Loucy (cell line): Measurements from ENCODE around the gene TMEM87A.

Experiments used
- H2AFZ ChIP-seq: fragments of 200-600 bp; sonication (generic); 2 replicates; pipeline ENCODE4 v1.6.0; 2016; ENCODE audit warnings: antibody characterized with exemption, mild to moderate bottlenecking, low read length, moderate library complexity
- H3F3A ChIP-seq: fragments of 200-600 bp; 2 replicates; pipeline ENCODE4 v1.6.0; 2016; ENCODE audit warnings: antibody characterized with exemption, low read depth, mild to moderate bottlenecking
- H3K27me3 ChIP-seq: fragments of 200-600 bp; sonication (generic); 2 replicates; pipeline ENCODE4 v1.6.1; 2014; ENCODE audit warnings: low read length, mild to moderate bottlenecking; ENCODE audit not compliant: insufficient read depth, poor library complexity, severe bottlenecking
- H3K36me3 ChIP-seq: fragments of 200-600 bp; sonication (generic); 2 replicates; pipeline ENCODE4 v1.6.1; 2016; ENCODE audit warnings: low read length; ENCODE audit not compliant: insufficient read depth
- H3K4me1 ChIP-seq: fragments of 200-600 bp; sonication (generic); 2 replicates; pipeline ENCODE4 v1.5.1; 2014; ENCODE audit warnings: low read length, mild to moderate bottlenecking; ENCODE audit not compliant: insufficient read depth, poor library complexity, severe bottlenecking
- H3K4me2 ChIP-seq: fragments of 200-600 bp; sonication (generic); 2 replicates; pipeline ENCODE4 v1.6.0; 2014; ENCODE audit warnings: antibody characterized with exemption, low read length, low read depth, mild to moderate bottlenecking; ENCODE audit not compliant: poor library complexity, severe bottlenecking
- H3K4me3 ChIP-seq: fragments of 200-600 bp; sonication (generic); 2 replicates; pipeline ENCODE4 v1.5.1; 2014; ENCODE audit warnings: low read length, mild to moderate bottlenecking, mixed read lengths; ENCODE audit not compliant: poor library complexity, severe bottlenecking
- H3K79me2 ChIP-seq: fragments of 200-600 bp; sonication (generic); 2 replicates; pipeline ENCODE4 v1.6.1; 2014; ENCODE audit warnings: low read length; ENCODE audit not compliant: insufficient read depth
- H3K9ac ChIP-seq: fragments of 200-600 bp; sonication (generic); 2 replicates; pipeline ENCODE4 v1.6.0; 2014; ENCODE audit warnings: mild to moderate bottlenecking, low read depth, low read length, moderate library complexity; ENCODE audit not compliant: poor library complexity, severe bottlenecking
- H3K9me2 ChIP-seq: fragments of 200-600 bp; sonication (generic); replicated peaks from 2 replicates; pipeline ENCODE4 v1.6.1; 2016; ENCODE audit warnings: low read depth, low read length, mixed read lengths
- H3K9me3 ChIP-seq: fragments of 200-600 bp; sonication (generic); 2 replicates; pipeline ENCODE4 v1.6.1; 2014; ENCODE audit warnings: mild to moderate bottlenecking, antibody characterized with exemption, low read length, low read depth; ENCODE audit not compliant: insufficient read depth
- H4K20me1 ChIP-seq: fragments of 200-600 bp; sonication (generic); 2 replicates; pipeline ENCODE4 v1.6.0; 2014; ENCODE audit warnings: antibody characterized with exemption, low read length, mild to moderate bottlenecking; ENCODE audit not compliant: insufficient read depth, poor library complexity, severe bottlenecking
- CTCF ChIP-seq: fragments of 200-600 bp; sonication (generic); conservative IDR thresholded peaks from 2 replicates; pipeline ENCODE4 v1.5.1; 2014; ENCODE audit warnings: mild to moderate bottlenecking, antibody characterized with exemption, low read length
- EZH2phosphoT487 ChIP-seq: fragments of 200-600 bp; IDR thresholded peaks from 2 replicates; pipeline ENCODE4 v1.6.1; 2018; ENCODE audit warnings: antibody characterized with exemption, mild to moderate bottlenecking, moderate library complexity, borderline replicate concordance

The TMEM87A gene

DNA sequence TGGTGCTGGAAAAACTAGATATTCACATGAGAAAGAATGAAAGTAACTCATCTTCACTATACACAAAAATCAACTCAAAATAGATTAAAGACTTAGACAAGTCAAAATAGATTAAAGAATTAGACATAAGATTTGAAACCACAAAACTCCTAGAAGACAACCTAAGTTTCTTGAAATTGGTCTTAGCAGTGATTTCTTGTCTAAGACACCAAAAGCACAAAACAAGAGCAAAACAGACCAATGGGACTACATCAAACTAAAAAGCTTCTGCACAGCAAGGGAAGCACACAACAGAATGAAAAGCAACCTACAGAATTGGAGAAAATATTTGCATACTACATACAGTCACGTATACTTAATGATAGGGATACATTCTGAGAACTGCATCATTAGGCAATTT, 58.6 kb downstream of the TMEM87A start:
- no peaks in the 10 kb centered on the region for H3F3A ChIP-seq
- H3K4me2 ChIP-seq, result no peak overlapping the region
- H3K4me1 ChIP-seq, result no peaks in the 10 kb centered on the region
- peaks cover 69% of the 10 kb centered on the region for H3K36me3 ChIP-seq
- H3K9me3 ChIP-seq, result no peaks in the 10 kb centered on the region
- H2AFZ ChIP-seq, result no peak overlapping the region
- no peaks in the 10 kb centered on the region for H3K27me3 ChIP-seq
- H3K9ac ChIP-seq, result no peak overlapping the region
- no peak overlapping the region for H3K4me3 ChIP-seq
- H4K20me1 ChIP-seq, result no peaks in the 10 kb centered on the region
- H3K9me2 ChIP-seq, result no peaks in the 10 kb centered on the region
- no peaks in the 10 kb centered on the region for H3K79me2 ChIP-seq
- no peak for TF ChIP-seq EZH2phosphoT487
- TF ChIP-seq CTCF, result no peak

DNA sequence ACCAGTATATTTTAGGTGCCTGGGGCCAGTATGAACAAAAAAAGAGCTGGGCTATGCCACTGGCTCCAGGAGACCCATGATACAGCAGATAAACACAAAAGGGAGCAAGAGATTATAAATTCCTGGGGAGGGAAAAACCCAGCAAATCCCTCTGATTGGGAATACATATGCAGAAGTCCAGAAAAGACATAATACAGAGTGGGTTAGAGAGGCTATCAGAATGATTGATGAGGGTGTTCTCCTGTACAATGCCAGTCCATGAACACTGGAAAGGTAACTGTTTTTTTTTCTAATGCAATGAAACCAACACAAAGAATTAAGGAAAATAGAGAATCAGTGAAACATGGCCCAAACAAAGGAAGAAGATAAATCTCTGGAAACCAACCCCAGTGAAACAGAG, 59.7 kb downstream of the TMEM87A start:
- H3K36me3 ChIP-seq, result peaks cover 58% of the 10 kb centered on the region
- H3K4me2 ChIP-seq, result no peak overlapping the region
- no peaks in the 10 kb centered on the region for H3K79me2 ChIP-seq
- peaks cover under 1% of the 10 kb centered on the region for H3K4me1 ChIP-seq
- no peaks in the 10 kb centered on the region for H3K9me3 ChIP-seq
- no peak overlapping the region for H2AFZ ChIP-seq
- H3K27me3 ChIP-seq, result no peaks in the 10 kb centered on the region
- no peaks in the 10 kb centered on the region for H4K20me1 ChIP-seq
- no peak for TF ChIP-seq CTCF
- TF ChIP-seq EZH2phosphoT487, result no peak
- H3K4me3 ChIP-seq, result no peak overlapping the region
- no peak overlapping the region for H3K9ac ChIP-seq
- no peaks in the 10 kb centered on the region for H3F3A ChIP-seq
- H3K9me2 ChIP-seq, result no peaks in the 10 kb centered on the region

DNA sequence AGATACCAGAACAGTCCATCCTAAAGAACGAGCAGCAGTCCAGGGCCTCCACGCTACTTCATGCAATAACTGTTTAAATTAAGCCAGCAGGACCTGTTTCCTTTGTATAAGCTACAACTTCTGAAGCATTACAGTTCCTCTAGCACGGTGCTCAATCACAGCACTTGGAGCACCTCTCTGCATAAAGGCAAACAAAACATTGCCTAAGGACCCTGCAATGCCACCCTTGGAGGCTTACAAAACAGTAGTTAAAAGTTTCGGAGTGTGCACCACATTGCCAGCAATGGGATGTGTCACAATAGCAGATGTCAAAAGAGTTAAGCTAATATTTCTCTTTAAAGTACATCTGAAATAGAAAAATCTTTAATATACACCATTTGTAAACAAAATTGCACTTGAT, 62.5 kb downstream of the TMEM87A start:
- peaks cover 24% of the 10 kb centered on the region for H3K79me2 ChIP-seq
- H3K4me1 ChIP-seq, result peaks cover 22% of the 10 kb centered on the region
- no peak overlapping the region for H3K4me3 ChIP-seq
- TF ChIP-seq EZH2phosphoT487, result no peak
- no peak for TF ChIP-seq CTCF
- no peak overlapping the region for H3K9ac ChIP-seq
- no peak overlapping the region for H2AFZ ChIP-seq
- H3F3A ChIP-seq, result no peaks in the 10 kb centered on the region
- no peaks in the 10 kb centered on the region for H3K27me3 ChIP-seq
- H3K4me2 ChIP-seq, result no peak overlapping the region
- no peaks in the 10 kb centered on the region for H3K9me2 ChIP-seq
- peaks cover 32% of the 10 kb centered on the region for H3K36me3 ChIP-seq
- no peaks in the 10 kb centered on the region for H3K9me3 ChIP-seq
- no peaks in the 10 kb centered on the region for H4K20me1 ChIP-seq
